Left lung (tissue), 10 donors: ENCODE results near the gene NKX2-3. TPM values are rescaled to one million over a fixed set of nuclear protein-coding genes. Genes with fewer than 3 reads are reported as not detected.

Experiments used
- ATAC-seq: fragments of 200-7000 bp; cut with Tn5 transposase; one replicate; pipeline ENCODE4 v1.9.1; 2020; ENCODE audit warnings: moderate library complexity
- DNase-seq, 4 donors: peaks; one replicate each; pipeline ENCODE4 v3.0.0-alpha.2; 2013 to 2020
- H3K27ac ChIP-seq, 2 donors: fragments of 200-600 bp; sonication (generic) in 1 of 2; one replicate each; pipeline versions ENCODE4 v1.5.0 to v1.8.0; 2020 to 2021
- H3K27me3 ChIP-seq, 2 donors: fragments of 200-600 bp; sonication (generic) in 1 of 2; one replicate each; pipeline versions ENCODE4 v1.5.0 to v1.8.0; 2020 to 2021
- H3K36me3 ChIP-seq, 2 donors: fragments of 200-600 bp; sonication (generic) in 1 of 2; one replicate each; pipeline versions ENCODE4 v1.5.0 to v1.8.0; 2020 to 2021
- H3K4me1 ChIP-seq, 2 donors: fragments of 200-600 bp; one replicate each; pipeline ENCODE4 v1.8.0; 2021
- H3K4me3 ChIP-seq, 2 donors: fragments of 200-600 bp; sonication (generic) in 1 of 2; one replicate each; pipeline versions ENCODE4 v1.5.0 to v1.8.0; 2020 to 2021; ENCODE audit warnings: mild to moderate bottlenecking in 1 of 2
- H3K9me3 ChIP-seq, 2 donors: fragments of 200-600 bp; sonication (generic) in 1 of 2; one replicate each; pipeline versions ENCODE4 v1.5.0 to v1.8.0; 2020 to 2021
- intact Hi-C, 2 donors: fragments of 100-400 bp; cut with DNase I; formaldehyde crosslinking; loops; one replicate each; pipeline versions ENCODE4 v1.11.2 to v1.14.2; 2022
- polyA plus RNA-seq, 6 donors: library from polyadenylated mRNA; unstranded; fragments of 120-200 nt; gene quantifications; one replicate each; pipeline ENCODE4 v1.2.1, GENCODE V29; 2013; ENCODE audit not compliant: insufficient read length in 6 of 6
- total RNA-seq, 2 donors: library from RNA; stranded (reverse); fragmentation: NEBNext Ultra II Directional; extraction: Animal tissue kit (Norgen Biotek cat#: 25700); gene quantifications; one replicate each; pipeline ENCODE4 v1.2.1, GENCODE V29; 2021
- TF ChIP-seq, protein P1 (sequence below), 2 donors: fragments of 200-600 bp; sonication (generic) in 1 of 2; IDR thresholded peaks; one replicate each; pipeline versions ENCODE4 v1.5.0 to v1.8.0; 2021; ENCODE audit warnings: antibody characterized with exemption in 2 of 2
- donor health status: DM: no; HTN: yes; CAD: no.
- donor health status: DM: no; HTN: no; CAD: no.

NKX2-3 gene
- total and polyA plus RNA-seq, 8 donors, result not detected

DNA sequence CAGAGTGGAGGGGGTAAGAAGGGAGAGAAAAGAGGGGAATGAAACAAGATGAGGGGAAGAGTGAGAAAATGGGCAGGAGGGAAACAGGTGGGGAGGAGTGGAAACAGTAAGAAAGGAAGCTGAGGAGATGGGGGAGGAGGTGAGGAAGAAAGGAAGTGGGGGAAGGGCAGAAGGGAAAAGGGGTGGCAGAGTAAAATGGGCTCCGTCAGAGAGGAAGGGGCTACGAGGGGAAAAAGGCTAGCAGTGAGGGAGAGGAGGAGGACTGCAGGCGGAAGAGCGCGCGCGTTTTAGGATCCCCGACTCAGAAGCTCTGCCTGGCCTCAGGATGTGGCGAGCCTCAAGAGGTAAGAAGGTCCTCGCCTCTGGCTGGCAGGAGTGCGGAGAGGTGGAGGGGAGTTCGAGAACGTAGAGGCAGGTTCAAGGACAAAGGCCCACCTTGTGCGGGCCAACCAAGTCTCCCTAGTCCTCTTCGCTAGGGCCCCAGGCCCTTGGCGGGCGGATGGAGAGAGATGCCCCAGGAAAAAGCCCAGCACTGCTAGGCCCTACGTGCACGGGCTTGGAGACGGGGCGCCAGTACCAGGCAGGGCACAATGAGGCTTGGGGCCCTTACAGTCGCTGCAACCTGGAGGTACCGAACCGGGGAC lies 5.8 kb upstream of the NKX2-3 start:
- no peaks in the 10 kb centered on the region for H3K36me3 ChIP-seq
- TF ChIP-seq, protein P1, sequence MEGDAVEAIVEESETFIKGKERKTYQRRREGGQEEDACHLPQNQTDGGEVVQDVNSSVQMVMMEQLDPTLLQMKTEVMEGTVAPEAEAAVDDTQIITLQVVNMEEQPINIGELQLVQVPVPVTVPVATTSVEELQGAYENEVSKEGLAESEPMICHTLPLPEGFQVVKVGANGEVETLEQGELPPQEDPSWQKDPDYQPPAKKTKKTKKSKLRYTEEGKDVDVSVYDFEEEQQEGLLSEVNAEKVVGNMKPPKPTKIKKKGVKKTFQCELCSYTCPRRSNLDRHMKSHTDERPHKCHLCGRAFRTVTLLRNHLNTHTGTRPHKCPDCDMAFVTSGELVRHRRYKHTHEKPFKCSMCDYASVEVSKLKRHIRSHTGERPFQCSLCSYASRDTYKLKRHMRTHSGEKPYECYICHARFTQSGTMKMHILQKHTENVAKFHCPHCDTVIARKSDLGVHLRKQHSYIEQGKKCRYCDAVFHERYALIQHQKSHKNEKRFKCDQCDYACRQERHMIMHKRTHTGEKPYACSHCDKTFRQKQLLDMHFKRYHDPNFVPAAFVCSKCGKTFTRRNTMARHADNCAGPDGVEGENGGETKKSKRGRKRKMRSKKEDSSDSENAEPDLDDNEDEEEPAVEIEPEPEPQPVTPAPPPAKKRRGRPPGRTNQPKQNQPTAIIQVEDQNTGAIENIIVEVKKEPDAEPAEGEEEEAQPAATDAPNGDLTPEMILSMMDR (IDR thresholded peaks at IDR 0.05), result no peak
- H3K27me3 ChIP-seq, result peaks cover 100% of the 10 kb centered on the region in 2 donors
- no peak overlapping the region for H3K4me3 ChIP-seq
- intact Hi-C loops, result no loop called here
- H3K4me1 ChIP-seq, result peaks cover 0 to 29% of the 10 kb centered on the region in 2 donors
- no peak for ATAC-seq
- no peak for DNase-seq
- no peaks in the 10 kb centered on the region for H3K9me3 ChIP-seq
- H3K27ac ChIP-seq, result no peak overlapping the region

DNA sequence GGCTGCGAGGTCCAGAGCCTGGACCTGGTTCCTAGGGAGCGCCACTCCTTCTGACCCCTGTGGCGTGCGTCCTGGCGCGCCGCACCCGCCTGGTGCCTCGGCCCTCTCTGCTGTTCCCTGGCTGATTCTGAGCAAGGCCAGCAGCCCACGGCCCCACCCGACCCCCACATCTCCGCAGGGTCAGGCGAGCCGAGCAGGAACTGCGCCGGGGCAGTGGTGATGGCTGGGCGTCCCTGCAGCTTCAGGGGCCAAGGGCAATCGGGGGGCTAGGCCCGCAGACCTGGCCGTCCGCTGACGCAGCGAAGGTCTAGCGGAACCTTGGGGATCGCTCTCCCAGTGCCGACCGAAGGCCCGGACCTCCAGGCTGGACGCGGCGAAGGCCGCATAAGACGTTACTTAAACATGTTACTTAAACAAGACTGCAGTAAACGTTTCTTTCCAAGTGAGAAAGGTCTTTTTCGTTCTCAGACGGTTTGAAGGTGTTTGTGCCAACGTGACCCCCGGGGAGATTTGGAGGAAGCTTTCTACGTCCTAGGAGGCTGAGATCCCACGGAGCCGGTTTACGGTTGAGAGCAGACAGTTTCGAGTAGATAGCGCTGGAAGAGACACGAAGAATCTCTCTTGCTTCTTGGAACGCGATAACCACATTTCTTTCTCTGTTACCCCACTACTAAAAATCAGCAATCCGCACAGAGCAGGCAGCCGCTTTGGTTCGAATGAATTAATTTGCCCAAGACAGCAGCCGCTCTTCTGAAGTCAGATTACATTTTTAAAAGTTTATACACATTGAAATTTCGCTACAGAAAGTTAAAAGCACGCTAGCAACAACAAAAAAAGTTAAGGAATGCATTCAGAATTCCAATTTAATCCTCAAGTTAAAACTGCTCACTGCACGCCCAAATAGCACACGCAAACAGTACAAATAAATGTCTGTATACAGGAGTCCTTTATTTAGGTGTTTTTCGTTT lies 4.9 kb upstream of the NKX2-3 start:
- TF ChIP-seq, protein P1 (IDR thresholded peaks at IDR 0.05), result no peak
- ATAC-seq (no peak), DNase-seq (peak in 1 of 4 donors; percentile 78)
- Histone ChIP-seq H3K36me3 (no peaks in the 10 kb centered on the region), H3K9me3 (no peaks in the 10 kb centered on the region), H3K4me1 (peaks cover 2 to 33% of the 10 kb centered on the region in 2 donors), H3K4me3 (no peak overlapping the region), H3K27me3 (peaks cover 100% of the 10 kb centered on the region in 2 donors), H3K27ac (no peak overlapping the region)
- intact Hi-C loops, result no loop called here

DNA sequence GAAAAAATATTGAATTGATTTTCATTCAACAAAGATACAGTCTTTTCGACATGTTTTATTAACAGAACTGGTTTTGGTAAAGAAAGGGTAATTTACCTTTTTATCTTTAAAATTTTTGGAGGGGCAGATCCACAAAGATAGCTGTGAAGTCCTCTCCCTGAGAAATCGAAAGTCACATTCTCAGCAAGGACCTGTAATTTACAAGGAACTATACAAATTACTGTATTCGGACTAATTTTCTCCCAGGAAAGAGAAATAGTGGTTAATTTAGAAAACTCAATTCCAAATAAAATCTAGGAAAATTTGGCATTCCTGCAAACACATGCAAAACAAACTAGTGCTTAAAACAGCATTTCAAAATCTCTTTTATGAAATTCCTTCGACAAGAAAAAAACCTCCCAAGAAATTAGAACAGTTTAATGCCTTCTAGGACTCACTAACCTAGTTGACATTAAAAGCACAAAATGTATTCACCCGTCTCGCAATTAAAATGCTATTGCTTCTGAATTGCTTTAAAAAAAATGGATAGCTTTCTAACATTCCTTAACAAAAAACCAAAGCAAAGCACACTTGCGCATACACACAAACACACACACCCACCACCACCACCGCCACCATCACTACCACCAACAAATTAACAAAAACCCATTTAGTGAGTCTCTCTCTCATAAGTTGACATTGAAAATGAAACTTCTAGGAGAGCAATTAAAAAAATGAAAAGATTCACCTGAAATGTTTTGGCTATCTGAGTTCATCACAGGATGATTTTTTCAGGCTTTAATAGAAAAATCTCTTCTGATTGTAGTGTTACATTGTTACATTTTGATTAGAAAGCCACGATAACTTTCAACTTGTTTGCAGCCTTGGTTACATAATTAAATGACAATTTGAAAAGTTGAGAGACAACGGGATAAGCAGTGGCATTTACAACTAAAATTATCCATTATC lies 4.0 kb upstream of the NKX2-3 start:
- Histone ChIP-seq H3K27me3 (peaks cover 100% of the 10 kb centered on the region in 2 donors), H3K4me1 (peaks cover 4 to 36% of the 10 kb centered on the region in 2 donors), H3K27ac (no peak overlapping the region), H3K9me3 (no peaks in the 10 kb centered on the region), H3K4me3 (no peak overlapping the region), H3K36me3 (no peaks in the 10 kb centered on the region)
- intact Hi-C loops, result no loop called here
- TF ChIP-seq, protein P1 (IDR thresholded peaks at IDR 0.05), result no peak
- no peak for DNase-seq
- no peak for ATAC-seq

DNA sequence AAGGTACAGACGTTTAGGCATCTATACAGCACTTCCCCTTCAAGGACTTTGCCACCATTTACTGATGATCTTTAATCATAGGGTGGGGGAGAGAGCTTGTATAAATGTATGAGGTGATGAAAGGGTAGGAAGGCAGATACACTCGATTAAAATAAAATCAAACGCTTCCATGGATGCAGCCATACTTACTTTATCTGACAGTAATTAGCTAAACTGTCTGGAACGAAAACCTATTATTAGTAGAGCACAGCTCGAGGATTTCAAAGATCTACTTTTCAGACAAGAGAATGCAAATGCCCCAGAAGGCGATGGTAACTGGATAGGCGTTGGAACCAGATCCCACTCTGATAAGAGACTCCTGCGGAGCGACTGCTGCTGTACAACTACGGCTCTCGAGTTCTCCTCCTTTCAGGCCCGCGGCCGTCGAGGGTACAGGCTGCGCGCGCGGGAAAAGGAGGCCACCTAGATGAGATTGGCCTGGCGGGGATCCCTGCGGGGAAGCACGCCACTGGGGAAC lies 3.1 kb upstream of the NKX2-3 start:
- TF ChIP-seq, protein P1 (IDR thresholded peaks at IDR 0.05), result no peak
- H3K27ac ChIP-seq, result no peak overlapping the region
- H3K36me3 ChIP-seq, result no peaks in the 10 kb centered on the region
- H3K9me3 ChIP-seq, result no peaks in the 10 kb centered on the region
- H3K4me3 ChIP-seq, result no peak overlapping the region
- ATAC-seq, result no peak
- intact Hi-C loops, result no loop called here
- H3K4me1 ChIP-seq, result peaks cover 5 to 38% of the 10 kb centered on the region in 2 donors
- peaks cover 100% of the 10 kb centered on the region in 2 donors for H3K27me3 ChIP-seq
- DNase-seq, result no peak
